Lower leg skin (tissue), 3 donors: ENCODE results near the gene FBXW5.

Experiments used
- CTCF ChIP-seq, 3 donors: fragments of 450-650 bp; IDR thresholded peaks; one replicate each; pipeline ENCODE4 v1.5.1; 2016; ENCODE audit warnings: antibody characterized with exemption in 3 of 3, mild to moderate bottlenecking in 3 of 3, moderate library complexity in 2 of 3
- POLR2A ChIP-seq, 2 donors: fragments of 450-650 bp; IDR thresholded peaks; one replicate each; pipeline ENCODE4 v1.6.1; 2016 to 2017; ENCODE audit warnings: antibody characterized with exemption in 2 of 2, mild to moderate bottlenecking in 1 of 2, moderate library complexity in 1 of 2

- TF ChIP-seq CTCF (IDR thresholded peaks at IDR 0.05) (no peak), POLR2A (IDR thresholded peaks at IDR 0.05) (no peak)
Observed at GRCh38 chr9:136957461-136957860, 12.9 kb upstream of the FBXW5 start.
